HG02885 (cell line): ENCODE data around the gene NR2F6.
A peak's percentile ranks its signal among the peaks of the same experiment; 100 is the strongest.
"Not testable (repeated sequence)": the region's sequence is repeated elsewhere in the genome, so short reads cannot be mapped to it uniquely, and the experiment has no call there.

ENCODE experiments used
- ATAC-seq: cut with Tn5 transposase; IDR thresholded peaks from one replicate; pipeline ENCODE4 v1.9.1; 2021; ENCODE audit warnings: mild to moderate bottlenecking; ENCODE audit not compliant: unreplicated experiment, poor library complexity

NR2F6 gene

GRCh38 chr19:17245535-17245984 is at the start of gene NR2F6:
TSS of gene NR2F6 (minus strand) at chr19:17245919. CDS start at chr19:17245220, 699 bp downstream.
- ATAC-seq = no peak

GRCh38 chr19:17294051-17294891 is 48.6 kb upstream of the NR2F6 start:
- ATAC-seq = no peak

GRCh38 chr19:17293605-17294004 is 47.9 kb upstream of the NR2F6 start:
- ATAC-seq = no peak

GRCh38 chr19:17292301-17293074 is 46.8 kb upstream of the NR2F6 start:
- ATAC-seq = peak; percentile 77

- ATAC-seq = no peak
Observed at GRCh38 chr19:17289489-17289888, 43.8 kb upstream of the NR2F6 start.

GRCh38 chr19:17286752-17287151 is 41.0 kb upstream of the NR2F6 start:
- no peak for ATAC-seq

- no peak for ATAC-seq
Observed at GRCh38 chr19:17286263-17286662, 40.5 kb upstream of the NR2F6 start.

- no peak for ATAC-seq
Observed at GRCh38 chr19:17285415-17286135, 39.9 kb upstream of the NR2F6 start.

GRCh38 chr19:17283504-17283996 is 37.8 kb upstream of the NR2F6 start:
- no peak for ATAC-seq

GRCh38 chr19:17282488-17283125 is 36.9 kb upstream of the NR2F6 start:
- ATAC-seq = peak; percentile 73

- no peak for ATAC-seq
Observed at GRCh38 chr19:17281391-17282304, 35.9 kb upstream of the NR2F6 start, which contains the start of gene ANKLE1. TSS of gene ANKLE1 (plus strand) at chr19:17281901. CDS start at chr19:17281921, 20 bp downstream.

GRCh38 chr19:17279436-17279835 is 33.7 kb upstream of the NR2F6 start:
- no peak for ATAC-seq

- no peak for ATAC-seq
Observed at GRCh38 chr19:17275441-17276175, 29.9 kb upstream of the NR2F6 start.

GRCh38 chr19:17274892-17275291 is 29.2 kb upstream of the NR2F6 start:
- ATAC-seq = not testable (repeated sequence)

- ATAC-seq = no peak
Observed at GRCh38 chr19:17268754-17269153, 23.0 kb upstream of the NR2F6 start.

- peak; percentile 93 for ATAC-seq
Observed at GRCh38 chr19:17266975-17267788, 21.5 kb upstream of the NR2F6 start, which contains the start of gene BABAM1. TSS of gene BABAM1 (plus strand) at chr19:17267443. CDS start at chr19:17268807, 1,364 bp downstream.

GRCh38 chr19:17266589-17266974 is 20.9 kb upstream of the NR2F6 start:
- ATAC-seq = no peak
